SIG-M5 (cell line): Measurements from ENCODE around the gene ENO1.
"Not testable (repeated sequence)": the region's sequence is repeated elsewhere in the genome, so short reads cannot be mapped to it uniquely, and the experiment has no call there.

Source experiments
- DNase-seq: peaks from one replicate; lab custom pipeline; 2025; lab: John Stamatoyannopoulos, UW

ENO1 gene

GRCh38 chr1:8878448-8878697 lies at the start of gene ENO1:
Gene ENO1, minus strand, starts transcription at chr1:8878686. Its CDS starts 3,778 bp downstream, at chr1:8874908.
- DNase-seq = no peak

- DNase-seq = no peak
Observed at GRCh38 chr1:8926707-8927694, 48.5 kb upstream of the ENO1 start.

GRCh38 chr1:8925960-8926359 lies 47.5 kb upstream of the ENO1 start:
- no peak for DNase-seq

GRCh38 chr1:8925406-8925805 lies 46.9 kb upstream of the ENO1 start:
- no peak for DNase-seq

GRCh38 chr1:8922962-8923361 lies 44.5 kb upstream of the ENO1 start:
- DNase-seq = no peak

- not testable (repeated sequence) for DNase-seq
Observed at GRCh38 chr1:8917536-8917935, 39.0 kb upstream of the ENO1 start.

- DNase-seq = no peak
Observed at GRCh38 chr1:8915446-8915845, 37.0 kb upstream of the ENO1 start.

- DNase-seq = no peak
Observed at GRCh38 chr1:8914466-8914865, 36.0 kb upstream of the ENO1 start.

- DNase-seq = no peak
Observed at GRCh38 chr1:8913457-8913856, 35.0 kb upstream of the ENO1 start.

- no peak for DNase-seq
Observed at GRCh38 chr1:8911416-8912309, 33.2 kb upstream of the ENO1 start.

- no peak for DNase-seq
Observed at GRCh38 chr1:8910914-8911313, 32.4 kb upstream of the ENO1 start.

GRCh38 chr1:8910331-8910730 lies 31.8 kb upstream of the ENO1 start:
- DNase-seq = no peak

GRCh38 chr1:8908388-8909151 lies 30.1 kb upstream of the ENO1 start:
- DNase-seq = peak; percentile 59

- no peak for DNase-seq
Observed at GRCh38 chr1:8905582-8906191, 27.2 kb upstream of the ENO1 start.

- no peak for DNase-seq
Observed at GRCh38 chr1:8903908-8904650, 25.6 kb upstream of the ENO1 start.

- DNase-seq = no peak
Observed at GRCh38 chr1:8903410-8903809, 24.9 kb upstream of the ENO1 start.

- no peak for DNase-seq
Observed at GRCh38 chr1:8902765-8903164, 24.3 kb upstream of the ENO1 start.

- DNase-seq = not testable (repeated sequence)
Observed at GRCh38 chr1:8900684-8901083, 22.2 kb upstream of the ENO1 start.

- DNase-seq = no peak
Observed at GRCh38 chr1:8899046-8899445, 20.6 kb upstream of the ENO1 start.

- DNase-seq = not testable (repeated sequence)
Observed at GRCh38 chr1:8898418-8898817, 19.9 kb upstream of the ENO1 start.

GRCh38 chr1:8897505-8897904 lies 19.0 kb upstream of the ENO1 start:
- not testable (repeated sequence) for DNase-seq
